IMR-90 (cell line): ENCODE results near the gene ADTRP. TPM values are rescaled to one million over a fixed set of nuclear protein-coding genes. Genes with fewer than 3 reads are reported as not detected.

Experiments used
- ATAC-seq: fragments of 200-7000 bp; cut with Tn5 transposase; 2 replicates; pipeline ENCODE4 v1.9.1; 2020; ENCODE audit warnings: low read depth, mild to moderate bottlenecking, moderate library complexity
- BruUV-seq: library from RNA; stranded (reverse); fragments of 400-500 nt; replicated peaks from 2 replicates; lab custom pipeline; 2021; lab: Mats Ljungman, UMichigan
- CTCF ChIA-PET: fragments of 300-600 bp; formaldehyde crosslinking; extraction: SDS; loops from one replicate; lab custom pipeline; 2021; ENCODE audit warnings: antibody characterized with exemption; lab: Yijun Ruan, JAX
- POLR2A ChIA-PET: fragments of 300-600 bp; sonication (Branson Sonifier 250); formaldehyde crosslinking; loops from one replicate; lab custom pipeline; 2022; ENCODE audit warnings: antibody characterized with exemption; ENCODE audit not compliant: unreplicated experiment; lab: Charles Lee
- DNase-seq: peaks from one replicate; pipeline ENCODE4 v3.0.0; 2013
- H2AFZ ChIP-seq: replicated peaks from 2 replicates; pipeline ENCODE3; 2013; ENCODE audit warnings: low read length, mild to moderate bottlenecking; ENCODE audit not compliant: poor library complexity
- H2AK5ac ChIP-seq: 2 replicates; pipeline ENCODE4 v1.6.1; 2013; ENCODE audit warnings: low read depth, low read length, inconsistent platforms
- H2AK9ac ChIP-seq: replicated peaks from 2 replicates; pipeline ENCODE3; 2013; ENCODE audit warnings: mild to moderate bottlenecking, low read depth, low read length, moderate library complexity; ENCODE audit not compliant: poor library complexity
- H2BK120ac ChIP-seq: 2 replicates; pipeline ENCODE4 v1.6.1; 2013; ENCODE audit warnings: low read depth, low read length, inconsistent platforms
- H2BK15ac ChIP-seq: 3 replicates; pipeline ENCODE4 v1.6.1; 2013; ENCODE audit warnings: low read depth, low read length, inconsistent platforms
- H2BK20ac ChIP-seq: 2 replicates; pipeline ENCODE4 v1.6.1; 2013; ENCODE audit warnings: low read depth, mild to moderate bottlenecking, inconsistent platforms, low read length, moderate library complexity
- H2BK5ac ChIP-seq: 2 replicates; pipeline ENCODE4 v1.6.1; 2013; ENCODE audit warnings: mild to moderate bottlenecking, low read depth, low read length, inconsistent platforms; ENCODE audit not compliant: poor library complexity, severe bottlenecking
- H3K14ac ChIP-seq: replicated peaks from 2 replicates; pipeline ENCODE4 v1.6.1; 2013; ENCODE audit warnings: low read depth, low read length, inconsistent platforms
- H3K18ac ChIP-seq: 2 replicates; pipeline ENCODE4 v1.6.1; 2013; ENCODE audit warnings: low read depth, low read length, control low read depth
- H3K23ac ChIP-seq: 2 replicates; pipeline ENCODE4 v1.6.1; 2013; ENCODE audit warnings: low read depth, low read length, inconsistent platforms
- H3K27ac ChIP-seq: 2 replicates; pipeline ENCODE4 v1.5.1; 2013; ENCODE audit warnings: mild to moderate bottlenecking, control low read depth, low read length; ENCODE audit not compliant: insufficient read depth
- H3K27me3 ChIP-seq: 2 replicates; pipeline ENCODE4 v1.6.1; 2013; ENCODE audit warnings: low read length; ENCODE audit not compliant: control insufficient read depth, insufficient read depth
- H3K36me3 ChIP-seq: 2 replicates; pipeline ENCODE4 v1.6.1; 2013; ENCODE audit warnings: low read length, mixed read lengths; ENCODE audit not compliant: control insufficient read depth, insufficient read depth
- H3K4ac ChIP-seq: 2 replicates; pipeline ENCODE4 v1.6.1; 2013; ENCODE audit warnings: low read depth, low read length, inconsistent platforms
- H3K4me1 ChIP-seq: 2 replicates; pipeline ENCODE4 v1.6.1; 2013; ENCODE audit warnings: low read length, mixed read lengths; ENCODE audit not compliant: control insufficient read depth, insufficient read depth
- H3K4me2 ChIP-seq: 2 replicates; pipeline ENCODE4 v1.6.1; 2013; ENCODE audit warnings: low read depth, mild to moderate bottlenecking, control low read depth, low read length, moderate library complexity
- H3K4me3 ChIP-seq: 2 replicates; pipeline ENCODE4 v1.5.1; 2013; ENCODE audit warnings: low read depth, mild to moderate bottlenecking, control low read depth, low read length, moderate library complexity; ENCODE audit not compliant: insufficient read depth
- H3K56ac ChIP-seq: 2 replicates; pipeline ENCODE4 v1.6.1; 2013; ENCODE audit warnings: low read length, inconsistent platforms; ENCODE audit not compliant: insufficient read depth; ENCODE audit errors: extremely low read depth
- H3K79me1 ChIP-seq, 2 experiments: 2 replicates each; pipeline ENCODE4 v1.6.1; 2013; ENCODE audit warnings: low read length in 2 of 2, inconsistent platforms in 1 of 2, low read depth in 1 of 2
- H3K9ac ChIP-seq: 2 replicates; pipeline ENCODE4 v1.6.1; 2013; ENCODE audit warnings: low read depth, low read length, control low read depth
- H3K9me1 ChIP-seq: 2 replicates; pipeline ENCODE4 v1.6.1; 2013; ENCODE audit warnings: low read length, inconsistent platforms; ENCODE audit not compliant: insufficient read depth
- H3K9me3 ChIP-seq: 2 replicates; pipeline ENCODE4 v1.6.1; 2013; ENCODE audit warnings: low read length; ENCODE audit not compliant: control insufficient read depth, insufficient read depth
- H4K20me1 ChIP-seq: 2 replicates; pipeline ENCODE4 v1.6.1; 2013; ENCODE audit warnings: low read length, inconsistent platforms; ENCODE audit not compliant: insufficient read depth
- H4K5ac ChIP-seq: 2 replicates; pipeline ENCODE4 v1.6.1; 2013; ENCODE audit warnings: mild to moderate bottlenecking, low read depth, low read length, control low read depth
- H4K8ac ChIP-seq, 2 experiments: 2 replicates each; pipeline ENCODE4 v1.6.1; 2013; ENCODE audit warnings: low read depth in 2 of 2, low read length in 2 of 2, control low read depth in 1 of 2, inconsistent platforms in 1 of 2
- H4K91ac ChIP-seq: 2 replicates; pipeline ENCODE4 v1.6.1; 2013; ENCODE audit warnings: low read depth, low read length, inconsistent platforms; ENCODE audit not compliant: insufficient read depth
- BHLHE40 ChIP-seq: fragments of 150-350 bp; IDR thresholded peaks from 2 replicates; pipeline ENCODE4 v1.6.1; 2016; ENCODE audit warnings: mild to moderate bottlenecking, low read depth, low read length
- CEBPB ChIP-seq: IDR thresholded peaks from 2 replicates; pipeline ENCODE4 v1.6.1; 2012; ENCODE audit warnings: low read depth, low read length, improper control_type of control experiment
- CHD1 ChIP-seq: IDR thresholded peaks from 2 replicates; pipeline ENCODE4 v1.6.1; 2012; ENCODE audit warnings: low read depth, low read length, improper control_type of control experiment
- CTCF ChIP-seq: conservative IDR thresholded peaks from 2 replicates; pipeline ENCODE4 v1.5.1; 2012; ENCODE audit warnings: mild to moderate bottlenecking, low read depth, low read length, improper control_type of control experiment
- ELK1 ChIP-seq: fragments of 150-350 bp; IDR thresholded peaks from 2 replicates; pipeline ENCODE4 v1.6.1; 2016; ENCODE audit warnings: low read depth, mild to moderate bottlenecking, low read length, moderate library complexity, borderline replicate concordance
- FOS ChIP-seq: fragments of 150-350 bp; IDR thresholded peaks from 2 replicates; pipeline ENCODE4 v1.6.1; 2016; ENCODE audit warnings: low read depth, low read length
- MAFK ChIP-seq: IDR thresholded peaks from 2 replicates; pipeline ENCODE4 v1.6.1; 2012; ENCODE audit warnings: low read depth, low read length, improper control_type of control experiment
- MAZ ChIP-seq: IDR thresholded peaks from 2 replicates; pipeline ENCODE4 v1.6.1; 2012; ENCODE audit warnings: low read depth, mild to moderate bottlenecking, low read length, improper control_type of control experiment, moderate library complexity, borderline replicate concordance
- MXI1 ChIP-seq: IDR thresholded peaks from 2 replicates; pipeline ENCODE4 v1.6.1; 2012; ENCODE audit warnings: low read depth, mild to moderate bottlenecking, low read length, moderate library complexity, borderline replicate concordance
- NFE2L2 ChIP-seq: fragments of 150-350 bp; IDR thresholded peaks from 2 replicates; pipeline ENCODE4 v1.6.1; 2016; ENCODE audit warnings: low read depth, mild to moderate bottlenecking, low read length
- POLR2A ChIP-seq: IDR thresholded peaks from 2 replicates; pipeline ENCODE4 v1.6.1; 2012; ENCODE audit warnings: mild to moderate bottlenecking, low read depth, low read length
- RAD21 ChIP-seq: IDR thresholded peaks from 2 replicates; pipeline ENCODE4 v1.6.1; 2012; ENCODE audit warnings: low read length, improper control_type of control experiment
- RCOR1 ChIP-seq: IDR thresholded peaks from 2 replicates; pipeline ENCODE4 v1.6.1; 2012; ENCODE audit warnings: mild to moderate bottlenecking, low read length, improper control_type of control experiment; ENCODE audit not compliant: insufficient replicate concordance
- RFX5 ChIP-seq: IDR thresholded peaks from 2 replicates; pipeline ENCODE4 v1.8.0; 2012; ENCODE audit warnings: low read depth, mild to moderate bottlenecking, low read length, moderate library complexity
- SMC3 ChIP-seq: fragments of 150-350 bp; IDR thresholded peaks from 2 replicates; pipeline ENCODE4 v1.6.1; 2016; ENCODE audit warnings: low read depth, mild to moderate bottlenecking, antibody characterized with exemption, low read length, moderate library complexity
- USF2 ChIP-seq: fragments of 150-350 bp; IDR thresholded peaks from 2 replicates; pipeline ENCODE4 v1.6.1; 2017; ENCODE audit warnings: mild to moderate bottlenecking, antibody characterized with exemption, low read length, low read depth
- WGBS, 2 experiments: methylation state at CpG; one replicate each; pipeline versions ENCODE4 v1.1.5 to v1.1.7; 2013; ENCODE audit warnings: missing lambda C conversion rate in 2 of 2; ENCODE audit not compliant: insufficient read length in 1 of 2; ENCODE audit errors: extremely low coverage in 2 of 2; 5-methylcytosine and 5-hydroxymethylcytosine counted together
- dilution Hi-C: fragments of 300-500 bp; cut with HindIII; formaldehyde crosslinking; loops from one replicate; pipeline ENCODE4 v1.14.3; 2018; ENCODE audit warnings: low sequenced_read_pairs; ENCODE audit not compliant: unreplicated experiment
- in situ Hi-C: fragments of 300-500 bp; cut with MboI; formaldehyde crosslinking; loops from 3 replicates; pipeline ENCODE4 v1.14.3; 2019; ENCODE audit warnings: low sequenced_read_pairs, inconsistent platforms, mixed read lengths
- intact Hi-C: fragments of 100-400 bp; cut with micrococcal nuclease; formaldehyde crosslinking; loops from 2 replicates; pipeline ENCODE4 v1.10.0; 2022
- polyA plus RNA-seq, 3 experiments: library from polyadenylated mRNA; depleted of rRNA; stranded (reverse); fragments of >200 nt; gene quantifications; 2 replicates each; pipeline ENCODE4 v1.2.3, GENCODE V29; 2012; ENCODE audit warnings: low replicate concordance in 1 of 3
- total RNA-seq: library from RNA; depleted of rRNA; stranded (reverse); fragments of >200 nt; gene quantifications from 2 replicates; pipeline ENCODE4 v1.2.3, GENCODE V29; 2012

The ADTRP gene
- total and polyA plus RNA-seq, 2 of the 4 experiments (the other 2 are of a cell fraction), result 0.50 to 0.72 TPM

DNA sequence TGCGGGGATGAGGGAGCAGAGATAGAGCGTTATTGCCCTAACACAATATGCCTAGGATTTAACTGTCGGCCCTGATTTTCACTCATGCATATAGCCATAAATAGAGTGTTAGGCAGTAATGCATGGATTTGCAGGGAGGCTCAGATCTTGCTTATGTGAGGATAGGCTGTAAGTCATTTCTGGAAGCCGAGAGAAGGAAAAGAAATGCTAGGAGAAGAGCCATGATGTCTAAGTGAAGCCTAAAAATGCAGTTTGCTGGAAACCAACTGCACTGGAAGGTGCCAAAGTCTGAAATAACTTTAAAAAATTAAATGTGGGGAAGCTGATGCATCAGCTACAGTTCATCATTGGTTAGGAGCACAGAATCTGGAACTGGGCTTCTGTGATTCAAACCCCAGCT is 54.3 kb downstream of the ADTRP start:
- Histone ChIP-seq H3K4me3 (no peak overlapping the region), H3K9ac (no peak overlapping the region), H4K5ac (no peak overlapping the region), H3K27me3 (no peaks in the 10 kb centered on the region), H2BK5ac (no peak overlapping the region), H3K18ac (no peak overlapping the region), H2BK15ac (no peak overlapping the region), H3K4ac (no peak overlapping the region), H3K9me3 (no peaks in the 10 kb centered on the region), H3K27ac (no peak overlapping the region), H3K23ac (no peak overlapping the region), H2BK120ac (no peak overlapping the region), H4K91ac (no peak overlapping the region), H3K4me1 (peaks cover 2% of the 10 kb centered on the region; the same call in 1 of the 2 replicates), H4K20me1 (no peaks in the 10 kb centered on the region), H3K14ac (no peak overlapping the region), H2BK20ac (no peak overlapping the region), H2AK9ac (no peak overlapping the region), H3K4me2 (no peak overlapping the region), H4K8ac (no peak overlapping the region), H3K56ac (no peak overlapping the region), H3K9me1 (no peaks in the 10 kb centered on the region), H2AFZ (no peak overlapping the region), H3K79me1 (no peaks in the 10 kb centered on the region), H3K36me3 (no peaks in the 10 kb centered on the region), H2AK5ac (no peak overlapping the region)
- dilution Hi-C loops (no loop called here), in situ Hi-C loops (no loop called here), intact Hi-C loops (no loop called here)
- no peak for DNase-seq
- POLR2A ChIA-PET, result no interaction called here
- CTCF ChIA-PET, result interaction anchor here (1.0 kb wide), 1 partner anchor 13 kb away, joined by 3 read pairs; no protein-coding TSS in a partner anchor
- ATAC-seq, result no peak
- BruUV-seq, result no TSS peak
- TF ChIP-seq NFE2L2 (no peak), ELK1 (no peak), RCOR1 (no peak), CEBPB (no peak), USF2 (no peak), MXI1 (no peak), SMC3 (no peak), POLR2A (no peak), CHD1 (no peak), BHLHE40 (no peak), CTCF (no peak), FOS (no peak), MAZ (no peak), RAD21 (no peak), RFX5 (no peak), MAFK (no peak)
- 80% methylated on average over 1 of the region's 4 CpGs; no CpG with 5 or more reads in 1 of the 2 experiments for WGBS, 2 experiments
